SK-N-SH (cell line): ENCODE data around the gene CYP26C1. TPM values are rescaled to one million over a fixed set of nuclear protein-coding genes. Genes with fewer than 3 reads are reported as not detected.

Experiments
- CTCF ChIA-PET: fragments of 300-600, 350-600 bp; formaldehyde crosslinking; extraction: SDS; loops from one replicate; lab custom pipeline; 2021; lab: Yijun Ruan, JAX
- POLR2A ChIA-PET: fragments of 350-600 bp; sonication (Branson Sonifier 250); formaldehyde crosslinking; extraction: SDS; loops from one replicate; lab custom pipeline; 2020; ENCODE audit warnings: antibody characterized with exemption, inconsistent platforms; lab: Yijun Ruan, JAX
- DNase-seq: peaks from one replicate; pipeline ENCODE4 v3.0.0; 2012
- H2AFZ ChIP-seq: fragments of 200-600 bp; sonication (generic); 2 replicates; pipeline ENCODE4 v1.8.1; 2016; ENCODE audit warnings: antibody characterized with exemption, mild to moderate bottlenecking, low read depth
- H3F3A ChIP-seq: fragments of 200-600 bp; sonication (generic); replicated peaks from 2 replicates; pipeline ENCODE3; 2016; ENCODE audit warnings: antibody characterized with exemption, mild to moderate bottlenecking; ENCODE audit not compliant: insufficient read depth
- H3K27ac ChIP-seq, 2 experiments: fragments of 200-500 bp in 1 of 2; fragments of 200-600 bp in 1 of 2; sonication (Bioruptor generic) in 1 of 2; sonication (generic), shearing (Covaris generic) in 1 of 2; 2 replicates each; pipeline versions ENCODE4 v1.5.1 to v1.6.1; 2014 to 2016; ENCODE audit warnings: low read depth in 2 of 2, inconsistent platforms in 1 of 2, low read length in 1 of 2, mild to moderate bottlenecking in 1 of 2, mixed read lengths in 1 of 2
- H3K27me3 ChIP-seq: fragments of 200-600 bp; sonication (generic), shearing (Covaris generic); 2 replicates; pipeline ENCODE4 v1.6.1; 2016; ENCODE audit warnings: mixed run types; ENCODE audit not compliant: insufficient read depth
- H3K36me3 ChIP-seq, 2 experiments: fragments of 200-500 bp in 1 of 2; fragments of 200-600 bp in 1 of 2; sonication (Bioruptor generic) in 1 of 2; sonication (generic) in 1 of 2; replicated peaks in 1 of 2; 2 replicates each; pipeline versions ENCODE3 to v1.5.1; 2014 to 2016; ENCODE audit warnings: low read length in 1 of 2, mild to moderate bottlenecking in 1 of 2; ENCODE audit not compliant: insufficient read depth in 2 of 2, control insufficient read depth in 1 of 2
- H3K4me1 ChIP-seq, 2 experiments: fragments of 200-500 bp in 1 of 2; fragments of 200-600 bp in 1 of 2; sonication (Bioruptor generic) in 1 of 2; sonication (generic), shearing (Covaris generic) in 1 of 2; 2 replicates each; pipeline versions ENCODE4 v1.5.1 to v1.6.1; 2014 to 2016; ENCODE audit warnings: low read depth in 1 of 2, low read length in 1 of 2, mixed run types in 1 of 2; ENCODE audit not compliant: insufficient read depth in 2 of 2, control insufficient read depth in 1 of 2
- H3K4me2 ChIP-seq: fragments of 200-600 bp; sonication (generic), shearing (Covaris generic); 2 replicates; pipeline ENCODE4 v1.6.1; 2017; ENCODE audit warnings: mixed run types
- H3K4me3 ChIP-seq, 2 experiments: fragments of 200-500 bp in 1 of 2; fragments of 200-600 bp in 1 of 2; sonication (Bioruptor generic) in 1 of 2; sonication (generic), shearing (Covaris generic) in 1 of 2; 2 replicates each; pipeline versions ENCODE4 v1.5.1 to v1.8.1; 2014 to 2016; ENCODE audit warnings: low read depth in 2 of 2, inconsistent platforms in 1 of 2, low read length in 1 of 2, mild to moderate bottlenecking in 1 of 2, mixed read lengths in 1 of 2, moderate library complexity in 1 of 2
- H3K79me2 ChIP-seq: fragments of 200-600 bp; sonication (generic); 2 replicates; pipeline ENCODE4 v1.8.1; 2017; ENCODE audit warnings: mild to moderate bottlenecking; ENCODE audit not compliant: insufficient read depth
- H3K9ac ChIP-seq: fragments of 200-600 bp; sonication (generic); 2 replicates; pipeline ENCODE4 v1.6.1; 2017; ENCODE audit warnings: mixed run types
- H3K9me2 ChIP-seq: fragments of 200-600 bp; sonication (generic); 2 replicates; pipeline ENCODE4 v1.6.1; 2017; ENCODE audit warnings: mixed run types
- H3K9me3 ChIP-seq: fragments of 200-600 bp; sonication (generic); 2 replicates; pipeline ENCODE4 v1.6.1; 2017; ENCODE audit warnings: mixed run types, mild to moderate bottlenecking, moderate library complexity
- H4K20me1 ChIP-seq: fragments of 200-600 bp; sonication (generic); 2 replicates; pipeline ENCODE4 v1.6.1; 2017; ENCODE audit warnings: mild to moderate bottlenecking, mixed run types; ENCODE audit not compliant: insufficient read depth
- CHD2 ChIP-seq: fragments of 150-350 bp; IDR thresholded peaks from 2 replicates; pipeline ENCODE4 v1.6.1; 2018; ENCODE audit warnings: low read length; ENCODE audit not compliant: partially characterized antibody
- EP300 ChIP-seq, 2 experiments: IDR thresholded peaks; 2 replicates each; pipeline versions ENCODE4 v1.4.0 to v1.6.1; 2012; ENCODE audit warnings: borderline replicate concordance in 1 of 2, low read depth in 1 of 2, low read length in 1 of 2
- FOSL2 ChIP-seq: IDR thresholded peaks from 2 replicates; pipeline ENCODE4 v1.4.0; 2012; ENCODE audit warnings: low read depth, mild to moderate bottlenecking, moderate library complexity, borderline replicate concordance
- FOXJ3 ChIP-seq: sonication (generic); formaldehyde crosslinking; IDR thresholded peaks from 2 replicates; pipeline ENCODE4 v1.5.1; 2020; ENCODE audit warnings: mild to moderate bottlenecking, missing genetic modification reagents
- IRF3 ChIP-seq: fragments of 150-350 bp; IDR thresholded peaks from 2 replicates; pipeline ENCODE4 v1.6.1; 2016; ENCODE audit warnings: mild to moderate bottlenecking, low read depth, low read length
- JUND ChIP-seq: IDR thresholded peaks from 2 replicates; pipeline ENCODE4 v1.4.0; 2012
- MAX ChIP-seq: IDR thresholded peaks from 2 replicates; pipeline ENCODE4 v1.4.0; 2012; ENCODE audit warnings: low read depth
- MXI1 ChIP-seq: IDR thresholded peaks from 2 replicates; pipeline ENCODE4 v1.6.1; 2012; ENCODE audit warnings: mild to moderate bottlenecking, low read depth, low read length, improper control_type of control experiment
- NRF1 ChIP-seq: IDR thresholded peaks from 2 replicates; pipeline ENCODE4 v1.6.1; 2012; ENCODE audit warnings: low read depth, mild to moderate bottlenecking, low read length
- PBX3 ChIP-seq: IDR thresholded peaks from 2 replicates; pipeline ENCODE4; 2012
- RAD21 ChIP-seq: IDR thresholded peaks from 2 replicates; pipeline ENCODE4 v1.6.1; 2012; ENCODE audit warnings: mild to moderate bottlenecking, low read length
- RCOR1 ChIP-seq: fragments of 150-350 bp; IDR thresholded peaks from 2 replicates; pipeline ENCODE4 v1.6.1; 2017; ENCODE audit warnings: antibody characterized with exemption, low read length
- SMC3 ChIP-seq: IDR thresholded peaks from 2 replicates; pipeline ENCODE4 v1.6.1; 2012; ENCODE audit warnings: low read depth, low read length, improper control_type of control experiment
- TAF1 ChIP-seq: IDR thresholded peaks from 2 replicates; pipeline ENCODE4 v1.6.1; 2012; ENCODE audit warnings: low read depth, mild to moderate bottlenecking, low read length, moderate library complexity, borderline replicate concordance
- TCF12 ChIP-seq: IDR thresholded peaks from 2 replicates; pipeline ENCODE4 v1.4.0; 2012
- USF1 ChIP-seq: IDR thresholded peaks from 2 replicates; pipeline ENCODE4 v1.4.0; 2012; ENCODE audit warnings: low read depth, borderline replicate concordance
- USF2 ChIP-seq: fragments of 150-350 bp; IDR thresholded peaks from 2 replicates; pipeline ENCODE4 v1.6.1; 2017; ENCODE audit warnings: antibody characterized with exemption, low read length, low read depth, borderline replicate concordance
- YY1 ChIP-seq: IDR thresholded peaks from 2 replicates; pipeline ENCODE4 v1.4.0; 2012; ENCODE audit warnings: low read depth, mild to moderate bottlenecking
- ZBTB33 ChIP-seq: IDR thresholded peaks from 2 replicates; pipeline ENCODE4 v1.4.0; 2012; ENCODE audit warnings: low read depth, borderline replicate concordance
- WGBS: methylation state at CpG from one replicate; pipeline ENCODE4 v1.1.6; 2017; ENCODE audit warnings: low lambda C conversion rate; 5-methylcytosine and 5-hydroxymethylcytosine counted together
- polyA plus RNA-seq, 3 experiments: library from polyadenylated mRNA; depleted of rRNA; stranded (reverse); fragments of >200 nt; gene quantifications; 2 replicates each; pipeline ENCODE4 v1.2.3, GENCODE V29; 2012

The CYP26C1 gene
- polyA plus RNA-seq, 1 of the 3 experiments (the other 2 are of a cell fraction) = not detected

- Histone ChIP-seq H3K4me3 (no peak overlapping the region), H3K4me1 (no peaks in the 10 kb centered on the region), H3K9me3 (no peaks in the 10 kb centered on the region), H3K79me2 (no peaks in the 10 kb centered on the region), H3K27me3 (no peaks in the 10 kb centered on the region), H4K20me1 (no peaks in the 10 kb centered on the region), H3K36me3 (no peaks in the 10 kb centered on the region), H3F3A (no peaks in the 10 kb centered on the region), H3K9me2 (no peaks in the 10 kb centered on the region), H3K27ac (no peak overlapping the region), H2AFZ (no peak overlapping the region), H3K9ac (no peak overlapping the region), H3K4me2 (no peak overlapping the region)
- 82% methylated on average over 9 of the region's 9 CpGs for WGBS
- no peak for DNase-seq
- ChIA-PET CTCF (interaction anchor here (0.9 to 1.4 kb wide), 3 partner anchors 18 to 255 kb away, joined by 3 to 6 read pairs (median 5); no protein-coding TSS in a partner anchor), POLR2A (no interaction called here)
- TF ChIP-seq NRF1 (no peak), USF2 (no peak), MXI1 (no peak), MAX (no peak)
Observed at GRCh38 chr10:93097386-93097785, 36.8 kb downstream of the CYP26C1 start.

- TF ChIP-seq EP300 (IDR thresholded peaks at IDR 0.05; ENCODE audit: borderline replicate concordance in 1 of 2, low read depth in 1 of 2, low read length in 1 of 2) (no peak), YY1 (no peak), FOXJ3 (CRISPR knock-in tag) (no peak), USF1 (no peak), RCOR1 (no peak), SMC3 (no peak), CHD2 (no peak), FOSL2 (no peak), JUND (no peak), TCF12 (no peak), IRF3 (no peak), MAX (no peak), RAD21 (no peak), ZBTB33 (no peak), TAF1 (no peak), PBX3 (no peak)
- Histone ChIP-seq H3K9me2 (no peaks in the 10 kb centered on the region), H3K4me1 (no peaks in the 10 kb centered on the region), H3K9ac (no peak overlapping the region), H3F3A (no peaks in the 10 kb centered on the region), H4K20me1 (no peaks in the 10 kb centered on the region), H3K36me3 (no peaks in the 10 kb centered on the region), H3K79me2 (no peaks in the 10 kb centered on the region), H3K9me3 (no peaks in the 10 kb centered on the region), H2AFZ (no peak overlapping the region), H3K4me2 (no peak overlapping the region), H3K27me3 (no peaks in the 10 kb centered on the region), H3K27ac (no peak overlapping the region), H3K4me3 (no peak overlapping the region)
- ChIA-PET CTCF (interaction anchor here (0.6 kb wide), 1 partner anchor 27 kb away, joined by 3 read pairs; no protein-coding TSS in a partner anchor), POLR2A (no interaction called here)
- DNase-seq = no peak
- WGBS = 9% methylated on average over 3 of the region's 3 CpGs
Observed at GRCh38 chr10:93098816-93099215, 38.2 kb downstream of the CYP26C1 start.
